K562 (cell line): ENCODE data around the gene APBA2. TPM values are rescaled to one million over a fixed set of nuclear protein-coding genes. Genes with fewer than 3 reads are reported as not detected.

ENCODE experiments used
- ATAC-seq: fragments of 200-7000 bp; cut with Tn5 transposase; 3 replicates; pipeline ENCODE4 v1.9.1; 2020; ENCODE audit warnings: moderate library complexity
- BruUV-seq: library from RNA; stranded (reverse); fragments of 400-500 nt; replicated peaks from 2 replicates; lab custom pipeline; 2021; lab: Mats Ljungman, UMichigan
- CTCF ChIA-PET: fragments of 300-600 bp; formaldehyde crosslinking; extraction: SDS; loops from one replicate; lab custom pipeline; 2021; ENCODE audit warnings: low intra/inter-chr PET ratio; lab: Yijun Ruan, JAX
- POLR2A ChIA-PET: fragments of 300-600, 350-650 bp; sonication (Branson Sonifier 250); formaldehyde crosslinking; extraction: SDS; loops from one replicate; lab custom pipeline; 2021; ENCODE audit warnings: antibody characterized with exemption, inconsistent platforms; lab: Yijun Ruan, JAX
- DNase-seq, 4 experiments: peaks; one replicate each; pipeline versions ENCODE4 v3.0.0 to v3.0.0-alpha.2; 2011 to 2018; ENCODE audit warnings: low spot score in 3 of 4, mixed read lengths in 3 of 4; ENCODE audit errors: extremely low read depth in 1 of 4
- FAIRE-seq: peaks from 2 replicates; lab custom pipeline; 2011; peaks lifted over from hg19 to GRCh38; lab: Jason Lieb, UNC
- H2AFZ ChIP-seq: 2 replicates; pipeline ENCODE4 v1.6.0; 2011; ENCODE audit warnings: low read depth, low read length, control low read depth, inconsistent platforms
- H3K27ac ChIP-seq: fragments of 200-600 bp; 3 replicates; pipeline ENCODE4 v1.8.0; 2011; ENCODE audit warnings: low read depth, mild to moderate bottlenecking, control low read depth, inconsistent platforms, low read length, moderate library complexity, mixed read lengths; ENCODE audit errors: extremely low read depth
- H3K27me3 ChIP-seq, 2 experiments: fragments of 300-600 bp in 1 of 2; 2 replicates in 1 of 2; 3 replicates in 1 of 2; pipeline versions ENCODE4 v1.6.0 to v1.8.0; 2011; ENCODE audit warnings: inconsistent platforms in 2 of 2, low read length in 2 of 2, mild to moderate bottlenecking in 1 of 2, mixed read lengths in 1 of 2, moderate library complexity in 1 of 2; ENCODE audit not compliant: control insufficient read depth in 2 of 2, insufficient read depth in 2 of 2
- H3K36me3 ChIP-seq: fragments of 300-600 bp; 3 replicates; pipeline ENCODE4 v1.8.0; 2011; ENCODE audit warnings: mild to moderate bottlenecking, low read length, inconsistent platforms; ENCODE audit not compliant: control insufficient read depth, insufficient read depth
- H3K4me1 ChIP-seq, 2 experiments: fragments of 200-600 bp in 1 of 2; replicated peaks in 1 of 2; 2 replicates in 1 of 2; 3 replicates in 1 of 2; pipeline versions ENCODE4 v1.5.1 to v1.8.0; 2011; ENCODE audit warnings: inconsistent platforms in 2 of 2, low read length in 2 of 2, mild to moderate bottlenecking in 1 of 2, mixed read lengths in 1 of 2, moderate library complexity in 1 of 2; ENCODE audit not compliant: control insufficient read depth in 2 of 2, insufficient read depth in 2 of 2
- H3K4me2 ChIP-seq: 2 replicates; pipeline ENCODE4 v1.6.1; 2011; ENCODE audit warnings: low read length, control low read depth, inconsistent platforms, mixed read lengths; ENCODE audit not compliant: insufficient read depth
- H3K4me3 ChIP-seq: fragments of 200-600 bp; sonication (generic), shearing (Covaris generic); 2 replicates; pipeline ENCODE4 v1.5.1; 2016; ENCODE audit warnings: control low read depth, inconsistent platforms
- H3K79me2 ChIP-seq: fragments of 200-600 bp; 3 replicates; pipeline ENCODE4 v1.8.0; 2011; ENCODE audit warnings: low read length, inconsistent platforms; ENCODE audit not compliant: control insufficient read depth, insufficient read depth
- H3K9ac ChIP-seq, 2 experiments: 2 replicates each; pipeline versions ENCODE4 v1.6.0 to v1.6.1; 2011; ENCODE audit warnings: low read depth in 2 of 2, low read length in 2 of 2, control low read depth in 1 of 2, inconsistent platforms in 1 of 2, mild to moderate bottlenecking in 1 of 2, mixed read lengths in 1 of 2; ENCODE audit not compliant: insufficient read depth in 1 of 2
- H3K9me1 ChIP-seq: one replicate; pipeline ENCODE4 v1.6.0; 2011; ENCODE audit warnings: inconsistent platforms, mild to moderate bottlenecking, low read length, moderate library complexity; ENCODE audit not compliant: control insufficient read depth, insufficient read depth
- H3K9me3 ChIP-seq: replicated peaks from 2 replicates; pipeline ENCODE4 v1.5.1; 2011; ENCODE audit warnings: low read depth, low read length, inconsistent platforms; ENCODE audit not compliant: control insufficient read depth, insufficient read depth
- H4K20me1 ChIP-seq: replicated peaks from 2 replicates; pipeline ENCODE4 v1.6.1; 2011; ENCODE audit warnings: low read length, inconsistent platforms, mixed read lengths; ENCODE audit not compliant: control insufficient read depth, insufficient read depth
- CREBBP ChIP-seq: IDR thresholded peaks from one replicate; pipeline ENCODE4 v1.6.1; 2012; ENCODE audit warnings: low read depth, mild to moderate bottlenecking, control low read depth, inconsistent platforms, low read length
- ERF ChIP-seq: fragments of 450-650 bp; formaldehyde crosslinking; IDR thresholded peaks from 2 replicates; pipeline ENCODE4 v1.4.0; 2020; ENCODE audit warnings: mild to moderate bottlenecking, mixed read lengths
- FOXP1 ChIP-seq: sonication (generic); formaldehyde crosslinking; IDR thresholded peaks from 2 replicates; pipeline ENCODE4 v1.8.0; 2022; ENCODE audit warnings: mild to moderate bottlenecking, missing genetic modification reagents
- HMGN3 ChIP-seq: IDR thresholded peaks from 2 replicates; pipeline ENCODE4 v1.6.1; 2011; ENCODE audit warnings: borderline replicate concordance, low read depth, mild to moderate bottlenecking, mixed read lengths, low read length; ENCODE audit not compliant: insufficient read length; ENCODE audit errors: extremely low read depth
- OTX1 ChIP-seq: fragments of 450-650 bp; formaldehyde crosslinking; IDR thresholded peaks from 2 replicates; pipeline ENCODE4 v1.4.0; 2022; ENCODE audit warnings: mild to moderate bottlenecking
- PCBP1 ChIP-seq: fragments of 200-400 bp; formaldehyde crosslinking; IDR thresholded peaks from 2 replicates; pipeline ENCODE4 v1.6.1; 2018; ENCODE audit warnings: mild to moderate bottlenecking, low read depth, low read length; ENCODE audit not compliant: poor library complexity, severe bottlenecking
- WGBS: fragments of 100-300 bp; shearing (Covaris generic); methylation state at CpG from one replicate; pipeline ENCODE4 v1.1.6; 2016; ENCODE audit warnings: low coverage, mixed read lengths; ENCODE audit not compliant: insufficient coverage; ENCODE audit errors: missing lambda C conversion rate; 5-methylcytosine and 5-hydroxymethylcytosine counted together
- in situ Hi-C: fragments of 300-500 bp; cut with MboI; formaldehyde crosslinking; loops from 4 replicates; pipeline ENCODE4 v1.15.0; 2018; ENCODE audit warnings: inconsistent platforms, mixed read lengths
- intact Hi-C: fragments of 100-400 bp; cut with micrococcal nuclease; formaldehyde crosslinking; loops from 2 replicates; pipeline ENCODE4 v1.14.2; 2022
- polyA plus RNA-seq, 8 experiments: library from polyadenylated mRNA; depleted of rRNA in 4 of 8; stranded (reverse) in 5 of 8; unstranded in 3 of 8; fragments of >200 nt; fragmentation: Nextera tagmentation in 2 of 8; fragmentation: Illumina TruSeq in 1 of 8; extraction: Ambion mirVana in 2 of 8; extraction: Trizol in 1 of 8; gene quantifications; 2 replicates each; pipeline versions ENCODE4 v1.2.1 to v1.2.3, GENCODE V29; 2011 to 2014; ENCODE audit warnings: inconsistent platforms in 1 of 8, missing spikeins in 1 of 8
- total RNA-seq, 7 experiments: library from RNA; depleted of rRNA in 6 of 7; stranded (reverse); fragments of >200 nt in 6 of 7; fragmentation: Illumina TruSeq in 2 of 7; extraction: Trizol in 2 of 7; gene quantifications; 2 replicates each; pipeline versions ENCODE4 v1.2.1 to v1.2.3, GENCODE V29; 2011 to 2021; ENCODE audit warnings: low replicate concordance in 1 of 7
- TF ChIP-seq, protein P1 (sequence below): sonication (generic); formaldehyde crosslinking; IDR thresholded peaks from 2 replicates; pipeline ENCODE4 v1.8.0; 2023; ENCODE audit warnings: mild to moderate bottlenecking, missing genetic modification reagents
- TF ChIP-seq, protein P2 (sequence below): fragments of 450-650 bp; conservative IDR thresholded peaks from 2 replicates; pipeline ENCODE4 v1.6.1; 2016; ENCODE audit warnings: missing genetic modification characterization, low read depth, mild to moderate bottlenecking, control low read depth, missing compliant biosample characterization
- TF ChIP-seq, protein P3 (sequence below): sonication (generic); formaldehyde crosslinking; IDR thresholded peaks from 2 replicates; pipeline ENCODE4 v1.8.1; 2023; ENCODE audit warnings: mild to moderate bottlenecking, missing genetic modification reagents

The APBA2 gene
- total and polyA plus RNA-seq, 9 of the 15 experiments (the other 6 are each of a cell fraction or from before 2014, with no cell fraction given): 0.24 to 40.9 (median 25.2) TPM

GRCh38 chr15:29093065-29093435 lies 207.3 kb downstream of the APBA2 start (continued):
- no peak for TF ChIP-seq HMGN3
- TF ChIP-seq, protein P1, sequence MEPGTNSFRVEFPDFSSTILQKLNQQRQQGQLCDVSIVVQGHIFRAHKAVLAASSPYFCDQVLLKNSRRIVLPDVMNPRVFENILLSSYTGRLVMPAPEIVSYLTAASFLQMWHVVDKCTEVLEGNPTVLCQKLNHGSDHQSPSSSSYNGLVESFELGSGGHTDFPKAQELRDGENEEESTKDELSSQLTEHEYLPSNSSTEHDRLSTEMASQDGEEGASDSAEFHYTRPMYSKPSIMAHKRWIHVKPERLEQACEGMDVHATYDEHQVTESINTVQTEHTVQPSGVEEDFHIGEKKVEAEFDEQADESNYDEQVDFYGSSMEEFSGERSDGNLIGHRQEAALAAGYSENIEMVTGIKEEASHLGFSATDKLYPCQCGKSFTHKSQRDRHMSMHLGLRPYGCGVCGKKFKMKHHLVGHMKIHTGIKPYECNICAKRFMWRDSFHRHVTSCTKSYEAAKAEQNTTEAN (CRISPR knock-in tag): no peak

DNA sequence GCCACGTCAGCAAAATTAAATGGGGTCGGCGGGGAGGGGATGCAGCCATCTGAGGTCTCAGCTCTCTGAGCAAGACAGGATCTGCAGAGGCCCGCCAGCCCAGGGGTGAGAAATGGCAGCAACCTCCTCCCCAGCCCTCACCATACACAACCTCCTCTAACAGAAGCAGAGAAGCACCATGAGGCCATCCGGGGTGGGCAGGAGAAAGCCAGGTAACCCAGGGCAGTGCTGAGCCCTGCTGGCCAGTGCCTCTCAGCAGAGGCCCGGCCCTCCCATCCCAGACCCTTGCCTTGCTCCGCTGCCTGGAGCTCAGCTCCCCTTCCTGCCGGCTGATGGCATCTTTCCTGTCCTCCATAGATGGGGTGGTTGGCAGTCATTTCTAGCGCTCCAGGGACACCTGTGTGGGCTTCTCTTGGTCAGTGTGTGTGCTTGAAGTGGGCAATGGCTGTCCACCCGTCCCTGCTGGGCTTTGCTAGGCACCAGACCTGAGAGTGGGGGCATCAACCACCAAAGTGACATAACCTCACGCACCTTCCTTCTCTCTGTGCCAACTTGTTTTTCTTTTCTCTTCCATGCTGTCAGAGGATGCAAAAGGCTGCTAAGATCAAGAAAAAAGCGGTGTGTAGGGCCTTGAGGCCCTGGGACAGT lies 208.0 kb downstream of the APBA2 start:
- DNase-seq: no peak
- no peaks in the 10 kb centered on the region for H3K9me3 ChIP-seq
- H3K27ac ChIP-seq: no peak overlapping the region
- TF ChIP-seq, protein P2, sequence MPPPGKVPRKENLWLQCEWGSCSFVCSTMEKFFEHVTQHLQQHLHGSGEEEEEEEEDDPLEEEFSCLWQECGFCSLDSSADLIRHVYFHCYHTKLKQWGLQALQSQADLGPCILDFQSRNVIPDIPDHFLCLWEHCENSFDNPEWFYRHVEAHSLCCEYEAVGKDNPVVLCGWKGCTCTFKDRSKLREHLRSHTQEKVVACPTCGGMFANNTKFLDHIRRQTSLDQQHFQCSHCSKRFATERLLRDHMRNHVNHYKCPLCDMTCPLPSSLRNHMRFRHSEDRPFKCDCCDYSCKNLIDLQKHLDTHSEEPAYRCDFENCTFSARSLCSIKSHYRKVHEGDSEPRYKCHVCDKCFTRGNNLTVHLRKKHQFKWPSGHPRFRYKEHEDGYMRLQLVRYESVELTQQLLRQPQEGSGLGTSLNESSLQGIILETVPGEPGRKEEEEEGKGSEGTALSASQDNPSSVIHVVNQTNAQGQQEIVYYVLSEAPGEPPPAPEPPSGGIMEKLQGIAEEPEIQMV: no peak
- no peak for TF ChIP-seq ERF (CRISPR knock-in tag)
- TF ChIP-seq CREBBP: no peak
- no peak for TF ChIP-seq OTX1 (CRISPR knock-in tag)
- TF ChIP-seq, protein P3, sequence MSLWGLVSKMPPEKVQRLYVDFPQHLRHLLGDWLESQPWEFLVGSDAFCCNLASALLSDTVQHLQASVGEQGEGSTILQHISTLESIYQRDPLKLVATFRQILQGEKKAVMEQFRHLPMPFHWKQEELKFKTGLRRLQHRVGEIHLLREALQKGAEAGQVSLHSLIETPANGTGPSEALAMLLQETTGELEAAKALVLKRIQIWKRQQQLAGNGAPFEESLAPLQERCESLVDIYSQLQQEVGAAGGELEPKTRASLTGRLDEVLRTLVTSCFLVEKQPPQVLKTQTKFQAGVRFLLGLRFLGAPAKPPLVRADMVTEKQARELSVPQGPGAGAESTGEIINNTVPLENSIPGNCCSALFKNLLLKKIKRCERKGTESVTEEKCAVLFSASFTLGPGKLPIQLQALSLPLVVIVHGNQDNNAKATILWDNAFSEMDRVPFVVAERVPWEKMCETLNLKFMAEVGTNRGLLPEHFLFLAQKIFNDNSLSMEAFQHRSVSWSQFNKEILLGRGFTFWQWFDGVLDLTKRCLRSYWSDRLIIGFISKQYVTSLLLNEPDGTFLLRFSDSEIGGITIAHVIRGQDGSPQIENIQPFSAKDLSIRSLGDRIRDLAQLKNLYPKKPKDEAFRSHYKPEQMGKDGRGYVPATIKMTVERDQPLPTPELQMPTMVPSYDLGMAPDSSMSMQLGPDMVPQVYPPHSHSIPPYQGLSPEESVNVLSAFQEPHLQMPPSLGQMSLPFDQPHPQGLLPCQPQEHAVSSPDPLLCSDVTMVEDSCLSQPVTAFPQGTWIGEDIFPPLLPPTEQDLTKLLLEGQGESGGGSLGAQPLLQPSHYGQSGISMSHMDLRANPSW (CRISPR knock-in tag): no peak
- no peak for TF ChIP-seq PCBP1
- no peak for TF ChIP-seq FOXP1
- TF ChIP-seq, protein P1 (CRISPR knock-in tag): no peak
- TF ChIP-seq, all 486 proteins: peak for 0
- H3K4me1 ChIP-seq: peaks cover 0 to 13% of the 10 kb centered on the region in 2 experiments; a peak in 2 of 5 replicates
- H3K4me2 ChIP-seq: no peak overlapping the region
- no TSS peak for BruUV-seq
- 81% methylated on average over 11 of the region's 12 CpGs for WGBS
- no peaks in the 10 kb centered on the region for H3K27me3 ChIP-seq
- no peak overlapping the region; a peak in 1 of 4 replicates for H3K9ac ChIP-seq
- in situ Hi-C loops: no loop called here
- H2AFZ ChIP-seq: no peak overlapping the region
- no peaks in the 10 kb centered on the region for H3K79me2 ChIP-seq
- ATAC-seq: no peak
- CTCF ChIA-PET: no interaction called here
- no peak overlapping the region for H3K4me3 ChIP-seq
- intact Hi-C loops: no loop called here
- H4K20me1 ChIP-seq: peaks cover 13% of the 10 kb centered on the region; the same call in 1 of the 2 replicates
- POLR2A ChIA-PET: no interaction called here
- no peaks in the 10 kb centered on the region for H3K9me1 ChIP-seq
- peaks cover 7% of the 10 kb centered on the region; the same call in 2 of the 3 replicates for H3K36me3 ChIP-seq
- no peak for FAIRE-seq
